SU-DHL-6 (cell line): ENCODE data around the gene CRB2.

ENCODE experiments used
- H2AFZ ChIP-seq: fragments of 200-600 bp; sonication (generic); 2 replicates; pipeline ENCODE4 v1.6.1; 2014; ENCODE audit warnings: low read depth, mild to moderate bottlenecking, moderate library complexity, mixed read lengths, antibody characterized with exemption, low read length; ENCODE audit not compliant: severe bottlenecking
- H3F3A ChIP-seq: fragments of 200-600 bp; shearing (Covaris generic); 2 replicates; pipeline ENCODE4 v1.6.0; 2016; ENCODE audit warnings: antibody characterized with exemption, mild to moderate bottlenecking; ENCODE audit not compliant: insufficient read depth
- H3K27ac ChIP-seq: fragments of 200-600 bp; sonication (generic); 2 replicates; pipeline ENCODE4 v1.5.1; 2016; ENCODE audit warnings: low read depth, mild to moderate bottlenecking, low read length, moderate library complexity, mixed read lengths
- H3K27me3 ChIP-seq: fragments of 200-600 bp; sonication (generic), shearing (Covaris generic); 2 replicates; pipeline ENCODE4 v1.6.0; 2014; ENCODE audit warnings: mild to moderate bottlenecking, low read length
- H3K36me3 ChIP-seq: fragments of 200-600 bp; sonication (generic); 2 replicates; pipeline ENCODE4 v1.6.1; 2014; ENCODE audit warnings: mild to moderate bottlenecking, low read length, mixed read lengths
- H3K4me2 ChIP-seq: fragments of 300-600, 200-600 bp; shearing (Covaris generic), sonication (generic); 2 replicates; pipeline ENCODE4 v1.6.0; 2014; ENCODE audit warnings: low read length, low read depth, mild to moderate bottlenecking; ENCODE audit not compliant: poor library complexity, severe bottlenecking
- H3K4me3 ChIP-seq: fragments of 200-600 bp; sonication (generic); 2 replicates; pipeline ENCODE4 v1.5.1; 2014; ENCODE audit warnings: antibody characterized with exemption, low read length, mild to moderate bottlenecking, mixed read lengths; ENCODE audit not compliant: insufficient read depth, poor library complexity, severe bottlenecking
- H3K79me2 ChIP-seq: fragments of 200-600 bp; sonication (generic); 2 replicates; pipeline ENCODE4 v1.6.1; 2014; ENCODE audit warnings: mild to moderate bottlenecking, low read length, moderate library complexity; ENCODE audit not compliant: insufficient read depth
- H3K9ac ChIP-seq: fragments of 200-600 bp; sonication (generic); 2 replicates; pipeline ENCODE4 v1.7.0; 2014; ENCODE audit warnings: mild to moderate bottlenecking, low read length
- H3K9me2 ChIP-seq: fragments of 200-600 bp; sonication (generic); replicated peaks from 2 replicates; pipeline ENCODE4 v1.6.1; 2014; ENCODE audit warnings: low read length; ENCODE audit not compliant: insufficient read depth
- H3K9me3 ChIP-seq: fragments of 200-600 bp; sonication (generic); 2 replicates; pipeline ENCODE4 v1.6.1; 2014; ENCODE audit warnings: low read length, mixed read lengths; ENCODE audit not compliant: insufficient read depth
- H4K20me1 ChIP-seq: fragments of 200-600 bp; sonication (generic); 2 replicates; pipeline ENCODE4 v1.6.1; 2014; ENCODE audit warnings: low read depth, mild to moderate bottlenecking, antibody characterized with exemption, low read length, moderate library complexity, mixed read lengths
- CTCF ChIP-seq: fragments of 200-600 bp; sonication (generic); IDR thresholded peaks from one replicate; pipeline ENCODE4 v1.5.1; 2017; ENCODE audit warnings: antibody characterized with exemption, mild to moderate bottlenecking, low read length, moderate library complexity; ENCODE audit not compliant: insufficient read depth, poor library complexity, severe bottlenecking
- EZH2phosphoT487 ChIP-seq: fragments of 200-600 bp; sonication (generic), shearing (Covaris generic); conservative IDR thresholded peaks from 2 replicates; pipeline ENCODE4 v1.6.1; 2018; ENCODE audit warnings: mild to moderate bottlenecking, antibody characterized with exemption, low read length, moderate library complexity, mixed read lengths

Gene CRB2

DNA sequence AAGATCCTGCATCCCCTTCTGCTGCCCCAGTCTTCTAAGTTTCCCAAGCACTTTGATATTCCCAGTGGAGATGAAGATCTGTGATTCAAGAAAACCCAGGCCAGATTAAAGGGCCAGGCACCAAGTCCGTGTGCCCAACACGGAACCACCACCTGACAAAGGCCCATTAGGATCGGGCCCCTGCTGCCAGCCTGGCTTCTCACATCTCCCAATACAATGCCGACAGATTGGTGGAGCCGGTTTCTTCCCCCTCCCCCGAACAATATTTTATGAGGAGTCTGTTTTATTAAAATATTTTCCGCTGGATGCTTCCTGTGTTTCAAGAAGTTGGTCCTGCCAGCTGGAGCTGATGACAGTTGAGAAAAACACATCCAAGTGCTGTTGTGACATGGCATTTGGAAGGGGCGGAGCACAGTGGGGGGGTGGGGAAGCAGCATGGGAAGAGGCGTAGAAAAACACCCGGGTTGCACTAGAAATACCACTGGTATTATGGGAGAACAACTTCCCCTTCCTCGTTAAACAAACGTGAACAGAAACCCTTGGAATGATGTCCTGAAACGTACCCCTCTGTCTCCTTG, 45.0 kb downstream of the CRB2 start:
- Histone ChIP-seq H3K4me2 (no peak overlapping the region), H3K27me3 (no peaks in the 10 kb centered on the region), H3K36me3 (no peaks in the 10 kb centered on the region), H3K9me2 (no peaks in the 10 kb centered on the region), H2AFZ (no peak overlapping the region), H3F3A (no peaks in the 10 kb centered on the region), H3K79me2 (no peaks in the 10 kb centered on the region), H3K27ac (no peak overlapping the region), H3K4me3 (no peak overlapping the region), H3K9ac (no peak overlapping the region), H4K20me1 (no peaks in the 10 kb centered on the region), H3K9me3 (no peaks in the 10 kb centered on the region)
- TF ChIP-seq CTCF (no peak), EZH2phosphoT487 (no peak)

DNA sequence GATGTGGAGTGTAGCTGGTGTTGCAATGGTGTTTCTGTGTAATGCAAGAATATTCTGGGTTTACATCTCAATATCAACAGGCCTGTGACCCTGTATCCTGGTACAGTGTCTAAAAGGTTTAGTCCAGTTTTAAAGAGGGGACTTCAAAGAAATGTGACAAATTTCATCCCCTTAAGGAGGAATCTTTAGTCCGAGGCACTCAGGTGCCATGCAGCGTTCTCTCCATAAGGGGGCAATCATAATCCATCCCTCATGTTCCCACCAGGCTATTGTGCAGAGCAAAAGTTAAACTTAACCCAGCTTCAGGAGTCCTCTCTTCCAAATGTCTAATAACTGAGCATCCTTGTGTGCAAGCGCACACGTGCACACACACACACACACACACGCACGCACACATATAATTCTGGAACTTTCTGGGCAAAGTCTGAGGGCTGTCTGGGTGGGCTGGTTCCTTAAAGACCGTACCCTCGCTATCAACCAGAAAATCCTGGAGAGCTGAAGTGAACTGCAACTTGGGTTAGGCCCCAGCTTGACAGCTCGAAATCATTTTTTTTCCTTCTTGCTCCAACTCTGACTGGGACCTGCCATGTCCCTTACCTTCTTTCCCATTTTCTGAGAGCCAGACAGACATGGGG, 46.0 kb downstream of the CRB2 start:
- no peak overlapping the region for H3K4me2 ChIP-seq
- H3K79me2 ChIP-seq: no peaks in the 10 kb centered on the region
- no peaks in the 10 kb centered on the region for H3F3A ChIP-seq
- no peaks in the 10 kb centered on the region for H3K9me3 ChIP-seq
- H3K9ac ChIP-seq: no peak overlapping the region
- H4K20me1 ChIP-seq: no peaks in the 10 kb centered on the region
- no peak overlapping the region for H3K27ac ChIP-seq
- TF ChIP-seq CTCF (peak; percentile 75), EZH2phosphoT487 (no peak)
- H3K27me3 ChIP-seq: no peaks in the 10 kb centered on the region
- no peaks in the 10 kb centered on the region for H3K36me3 ChIP-seq
- H2AFZ ChIP-seq: no peak overlapping the region
- no peak overlapping the region for H3K4me3 ChIP-seq
- no peaks in the 10 kb centered on the region for H3K9me2 ChIP-seq

DNA sequence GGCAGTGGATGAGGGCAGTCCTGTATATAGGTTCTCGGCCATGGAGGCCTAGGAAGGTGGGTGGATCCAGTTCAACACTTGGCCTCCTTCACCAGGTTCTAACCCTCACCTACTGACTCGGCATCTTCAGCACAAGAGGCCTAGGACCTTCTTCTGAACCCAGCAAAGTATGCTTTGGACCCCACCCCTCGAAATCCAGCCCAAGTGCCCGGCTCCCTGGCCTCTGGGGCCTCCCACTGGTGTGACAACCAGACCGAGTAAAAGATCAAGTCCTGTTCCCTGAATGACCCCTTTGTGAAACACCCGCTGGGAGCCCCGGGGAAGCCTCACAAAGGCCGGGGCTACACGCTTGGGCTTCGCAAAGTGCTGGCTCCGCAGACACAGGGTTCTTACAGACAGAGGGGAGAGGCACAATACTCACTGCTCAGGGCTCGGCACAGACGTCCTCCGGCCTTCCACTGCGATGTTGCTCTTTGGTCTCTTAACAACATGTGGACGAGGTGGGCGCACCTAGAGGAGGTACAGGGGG, 47.0 kb downstream of the CRB2 start:
- Histone ChIP-seq H3K27me3 (no peaks in the 10 kb centered on the region), H3K9ac (no peak overlapping the region), H3K36me3 (no peaks in the 10 kb centered on the region), H2AFZ (no peak overlapping the region), H3K27ac (no peak overlapping the region), H3K9me2 (no peaks in the 10 kb centered on the region), H3K4me3 (no peak overlapping the region), H3F3A (no peaks in the 10 kb centered on the region), H3K4me2 (no peak overlapping the region), H3K9me3 (no peaks in the 10 kb centered on the region), H4K20me1 (no peaks in the 10 kb centered on the region), H3K79me2 (no peaks in the 10 kb centered on the region)
- TF ChIP-seq EZH2phosphoT487: no peak
- no peak for TF ChIP-seq CTCF
